ENCODE results near the gene IGF2R.

The IGF2R gene

GRCh38 chr6:159939591-159940016, 29.3 kb upstream of the IGF2R start:
- H3K4me1 ChIP-seq (ENCODE audit: control insufficient read depth, insufficient read depth, low read length): peaks cover 18% of the 10 kb centered on the region
- no peaks in the 10 kb centered on the region for H3K36me3 ChIP-seq (ENCODE audit: control insufficient read depth, insufficient read depth, low read length)
- H3K9me3 ChIP-seq (ENCODE audit: control insufficient read depth, low read length): peaks cover 6% of the 10 kb centered on the region
- H3K9ac ChIP-seq (ENCODE audit: low read length): no peak overlapping the region
- H3K4me3 ChIP-seq (ENCODE audit: low read length): no peak overlapping the region
- no peaks in the 10 kb centered on the region for H3K27me3 ChIP-seq (ENCODE audit: control insufficient read depth, insufficient read depth, low read length)

GRCh38 chr6:159941286-159942113, 27.4 kb upstream of the IGF2R start:
- peaks cover 6% of the 10 kb centered on the region for H3K9me3 ChIP-seq (ENCODE audit: control insufficient read depth, low read length)
- H3K9ac ChIP-seq (ENCODE audit: low read length): no peak overlapping the region
- no peak overlapping the region for H3K4me3 ChIP-seq (ENCODE audit: low read length)
- H3K27me3 ChIP-seq (ENCODE audit: control insufficient read depth, insufficient read depth, low read length): no peaks in the 10 kb centered on the region
- H3K4me1 ChIP-seq (ENCODE audit: control insufficient read depth, insufficient read depth, low read length): peaks cover 18% of the 10 kb centered on the region
- no peaks in the 10 kb centered on the region for H3K36me3 ChIP-seq (ENCODE audit: control insufficient read depth, insufficient read depth, low read length)

- peaks cover 18% of the 10 kb centered on the region for H3K4me1 ChIP-seq (ENCODE audit: control insufficient read depth, insufficient read depth, low read length)
Observed at GRCh38 chr6:159943101-159943632, 25.7 kb upstream of the IGF2R start.

GRCh38 chr6:159943968-159944598, 24.8 kb upstream of the IGF2R start:
- peaks cover 6% of the 10 kb centered on the region for H3K9me3 ChIP-seq (ENCODE audit: control insufficient read depth, low read length)
- H3K27me3 ChIP-seq (ENCODE audit: control insufficient read depth, insufficient read depth, low read length): no peaks in the 10 kb centered on the region
- peaks cover 18% of the 10 kb centered on the region for H3K4me1 ChIP-seq (ENCODE audit: control insufficient read depth, insufficient read depth, low read length)
- no peak overlapping the region for H3K9ac ChIP-seq (ENCODE audit: low read length)
- no peak overlapping the region for H3K4me3 ChIP-seq (ENCODE audit: low read length)
- H3K36me3 ChIP-seq (ENCODE audit: control insufficient read depth, insufficient read depth, low read length): no peaks in the 10 kb centered on the region

More at GRCh38 chr6:159943101-159943632, 25.7 kb upstream of the IGF2R start:
- H3K9me3 ChIP-seq (ENCODE audit: control insufficient read depth, low read length): peaks cover 6% of the 10 kb centered on the region
- H3K9ac ChIP-seq (ENCODE audit: low read length): no peak overlapping the region
- H3K4me3 ChIP-seq (ENCODE audit: low read length): no peak overlapping the region
- no peaks in the 10 kb centered on the region for H3K36me3 ChIP-seq (ENCODE audit: control insufficient read depth, insufficient read depth, low read length)
- H3K27me3 ChIP-seq (ENCODE audit: control insufficient read depth, insufficient read depth, low read length): no peaks in the 10 kb centered on the region

GRCh38 chr6:159945801-159946392, 23.0 kb upstream of the IGF2R start:
- peaks cover 9% of the 10 kb centered on the region for H3K4me1 ChIP-seq (ENCODE audit: control insufficient read depth, insufficient read depth, low read length)

GRCh38 chr6:159946912-159947311, 22.0 kb upstream of the IGF2R start:
- H3K9ac ChIP-seq (ENCODE audit: low read length): no peak overlapping the region
- H3K4me3 ChIP-seq (ENCODE audit: low read length): no peak overlapping the region
- no peaks in the 10 kb centered on the region for H3K27me3 ChIP-seq (ENCODE audit: control insufficient read depth, insufficient read depth, low read length)
- peaks cover 9% of the 10 kb centered on the region for H3K4me1 ChIP-seq (ENCODE audit: control insufficient read depth, insufficient read depth, low read length)
- H3K36me3 ChIP-seq (ENCODE audit: control insufficient read depth, insufficient read depth, low read length): no peaks in the 10 kb centered on the region
- peaks cover 6% of the 10 kb centered on the region for H3K9me3 ChIP-seq (ENCODE audit: control insufficient read depth, low read length)

More at GRCh38 chr6:159945801-159946392, 23.0 kb upstream of the IGF2R start:
- no peaks in the 10 kb centered on the region for H3K27me3 ChIP-seq (ENCODE audit: control insufficient read depth, insufficient read depth, low read length)
- no peak overlapping the region for H3K4me3 ChIP-seq (ENCODE audit: low read length)
- no peaks in the 10 kb centered on the region for H3K36me3 ChIP-seq (ENCODE audit: control insufficient read depth, insufficient read depth, low read length)
- H3K9ac ChIP-seq (ENCODE audit: low read length): no peak overlapping the region
- H3K9me3 ChIP-seq (ENCODE audit: control insufficient read depth, low read length): peaks cover 6% of the 10 kb centered on the region

GRCh38 chr6:159948199-159948598, 20.7 kb upstream of the IGF2R start:
- no peaks in the 10 kb centered on the region for H3K27me3 ChIP-seq (ENCODE audit: control insufficient read depth, insufficient read depth, low read length)
- H3K36me3 ChIP-seq (ENCODE audit: control insufficient read depth, insufficient read depth, low read length): no peaks in the 10 kb centered on the region
- peaks cover 6% of the 10 kb centered on the region for H3K9me3 ChIP-seq (ENCODE audit: control insufficient read depth, low read length)
- no peak overlapping the region for H3K9ac ChIP-seq (ENCODE audit: low read length)
- H3K4me3 ChIP-seq (ENCODE audit: low read length): no peak overlapping the region
- H3K4me1 ChIP-seq (ENCODE audit: control insufficient read depth, insufficient read depth, low read length): peaks cover 5% of the 10 kb centered on the region

GRCh38 chr6:159951772-159952171, 17.1 kb upstream of the IGF2R start:
- no peaks in the 10 kb centered on the region for H3K36me3 ChIP-seq (ENCODE audit: control insufficient read depth, insufficient read depth, low read length)
- no peaks in the 10 kb centered on the region for H3K9me3 ChIP-seq (ENCODE audit: control insufficient read depth, low read length)
- H3K4me3 ChIP-seq (ENCODE audit: low read length): no peak overlapping the region
- H3K27me3 ChIP-seq (ENCODE audit: control insufficient read depth, insufficient read depth, low read length): no peaks in the 10 kb centered on the region
- H3K9ac ChIP-seq (ENCODE audit: low read length): no peak overlapping the region
- H3K4me1 ChIP-seq (ENCODE audit: control insufficient read depth, insufficient read depth, low read length): no peaks in the 10 kb centered on the region

- no peak overlapping the region for H3K4me3 ChIP-seq (ENCODE audit: low read length)
- H3K9me3 ChIP-seq (ENCODE audit: control insufficient read depth, low read length): no peaks in the 10 kb centered on the region
- no peaks in the 10 kb centered on the region for H3K4me1 ChIP-seq (ENCODE audit: control insufficient read depth, insufficient read depth, low read length)
- no peaks in the 10 kb centered on the region for H3K36me3 ChIP-seq (ENCODE audit: control insufficient read depth, insufficient read depth, low read length)
- H3K9ac ChIP-seq (ENCODE audit: low read length): no peak overlapping the region
- no peaks in the 10 kb centered on the region for H3K27me3 ChIP-seq (ENCODE audit: control insufficient read depth, insufficient read depth, low read length)
Observed at GRCh38 chr6:159952289-159953005, 16.4 kb upstream of the IGF2R start.

GRCh38 chr6:159953091-159953601, 15.7 kb upstream of the IGF2R start:
- no peak overlapping the region for H3K9ac ChIP-seq (ENCODE audit: low read length)
- no peak overlapping the region for H3K4me3 ChIP-seq (ENCODE audit: low read length)
- H3K36me3 ChIP-seq (ENCODE audit: control insufficient read depth, insufficient read depth, low read length): no peaks in the 10 kb centered on the region

GRCh38 chr6:159955945-159956361, 12.9 kb upstream of the IGF2R start:
- Histone ChIP-seq H3K4me3 (ENCODE audit: low read length) (no peak overlapping the region), H3K27me3 (ENCODE audit: control insufficient read depth, insufficient read depth, low read length) (no peaks in the 10 kb centered on the region), H3K4me1 (ENCODE audit: control insufficient read depth, insufficient read depth, low read length) (no peaks in the 10 kb centered on the region), H3K36me3 (ENCODE audit: control insufficient read depth, insufficient read depth, low read length) (no peaks in the 10 kb centered on the region), H3K9me3 (ENCODE audit: control insufficient read depth, low read length) (no peaks in the 10 kb centered on the region), H3K9ac (ENCODE audit: low read length) (no peak overlapping the region)

More at GRCh38 chr6:159953091-159953601, 15.7 kb upstream of the IGF2R start:
- Histone ChIP-seq H3K9me3 (ENCODE audit: control insufficient read depth, low read length) (no peaks in the 10 kb centered on the region), H3K4me1 (ENCODE audit: control insufficient read depth, insufficient read depth, low read length) (no peaks in the 10 kb centered on the region), H3K27me3 (ENCODE audit: control insufficient read depth, insufficient read depth, low read length) (no peaks in the 10 kb centered on the region)

Measured in mucosa of stomach (tissue), 1 donor.